GM12878 (cell line): ENCODE data around the gene ETV2. TPM values are rescaled to one million over a fixed set of nuclear protein-coding genes. Genes with fewer than 3 reads are reported as not detected.
A peak's percentile ranks its signal among the peaks of the same experiment; 100 is the strongest.

Experiments
- ATAC-seq: fragments of 200-7000 bp; cut with Tn5 transposase; 3 replicates; pipeline ENCODE4 v1.9.1; 2020; ENCODE audit warnings: mild to moderate bottlenecking, moderate library complexity
- Bru-seq: library from RNA; stranded (reverse); fragments of 400-500 nt; gene quantifications from one replicate; lab custom pipeline; 2021; lab: Mats Ljungman, UMichigan
- BruChase-seq, 2 experiments: library from RNA; stranded (reverse); fragments of 400-500 nt; gene quantifications; one replicate each; lab custom pipeline; 2021; lab: Mats Ljungman, UMichigan
- BruUV-seq: library from RNA; stranded (reverse); fragments of 400-500 nt; replicated peaks from 2 replicates; lab custom pipeline; 2021; lab: Mats Ljungman, UMichigan
- CTCF ChIA-PET: fragments of 300-600 bp; sonication (Branson Sonifier 250); formaldehyde crosslinking; extraction: SDS; loops from one replicate; lab custom pipeline; 2021; ENCODE audit warnings: inconsistent platforms; lab: Yijun Ruan, JAX
- POLR2A ChIA-PET: fragments of 350-600 bp; formaldehyde crosslinking; extraction: SDS; loops from one replicate; lab custom pipeline; 2021; ENCODE audit warnings: inconsistent platforms; lab: Charles Lee
- RAD21 ChIA-PET: fragments of 300-600 bp; sonication (Branson Sonifier 250); formaldehyde crosslinking; loops from one replicate; lab custom pipeline; 2023; ENCODE audit warnings: antibody characterized with exemption; ENCODE audit not compliant: unreplicated experiment; lab: Charles Lee
- SMC1A ChIA-PET: fragments of 300-600 bp; sonication (Branson Sonifier 250); formaldehyde crosslinking; loops from one replicate; lab custom pipeline; 2023; ENCODE audit not compliant: unreplicated experiment, uncharacterized antibody; lab: Charles Lee
- DNase-seq: peaks from one replicate; pipeline ENCODE4 v3.0.0-alpha.2; 2011; ENCODE audit warnings: low read depth, low spot score
- FAIRE-seq: peaks from 3 replicates; lab custom pipeline; 2011; peaks lifted over from hg19 to GRCh38; lab: Jason Lieb, UNC
- H2AFZ ChIP-seq: 2 replicates; pipeline ENCODE4 v1.6.0; 2011; ENCODE audit warnings: low read depth, low read length, control low read depth; ENCODE audit not compliant: control insufficient read depth
- H3K27ac ChIP-seq: 2 replicates; pipeline ENCODE4 v1.5.1; 2011; ENCODE audit warnings: control low read depth; ENCODE audit not compliant: control insufficient read depth, insufficient read depth
- H3K27me3 ChIP-seq, 2 experiments: replicated peaks in 1 of 2; 2 replicates each; pipeline versions ENCODE4 v1.6.0 to v1.6.1; 2011; ENCODE audit warnings: low read length in 1 of 2; ENCODE audit not compliant: control insufficient read depth in 2 of 2, insufficient read depth in 2 of 2
- H3K36me3 ChIP-seq, 2 experiments: 2 replicates each; pipeline ENCODE4 v1.5.1; 2011; ENCODE audit warnings: low read length in 1 of 2; ENCODE audit not compliant: control insufficient read depth in 2 of 2, insufficient read depth in 2 of 2
- H3K4me1 ChIP-seq: 2 replicates; pipeline ENCODE4 v1.6.1; 2011; ENCODE audit warnings: mild to moderate bottlenecking, low read length, moderate library complexity, mixed read lengths; ENCODE audit not compliant: control insufficient read depth, insufficient read depth
- H3K4me2 ChIP-seq: 2 replicates; pipeline ENCODE4 v1.6.0; 2011; ENCODE audit warnings: control low read depth; ENCODE audit not compliant: control insufficient read depth, insufficient read depth
- H3K4me3 ChIP-seq: fragments of 200-600 bp; sonication (generic); 2 replicates; pipeline ENCODE4 v1.5.1; 2016
- H3K79me2 ChIP-seq: 2 replicates; pipeline ENCODE4 v1.6.0; 2011; ENCODE audit warnings: low read length; ENCODE audit not compliant: control insufficient read depth, insufficient read depth
- H3K9ac ChIP-seq: 2 replicates; pipeline ENCODE4 v1.8.0; 2011; ENCODE audit warnings: low read length, control low read depth, mixed read lengths; ENCODE audit not compliant: control insufficient read depth, insufficient read depth
- H3K9me3 ChIP-seq: replicated peaks from 3 replicates; pipeline ENCODE4 v1.5.1; 2011; ENCODE audit warnings: mild to moderate bottlenecking, low read length; ENCODE audit not compliant: control insufficient read depth, insufficient read depth
- H4K20me1 ChIP-seq: 2 replicates; pipeline ENCODE4 v1.6.0; 2011; ENCODE audit not compliant: control insufficient read depth, insufficient read depth
- ATF3 ChIP-seq: IDR thresholded peaks from 2 replicates; pipeline ENCODE4 v1.6.1; 2011; ENCODE audit warnings: low read depth, mild to moderate bottlenecking, low read length, moderate library complexity, borderline replicate concordance; ENCODE audit errors: extremely low read depth
- ATF7 ChIP-seq: fragments of 450-650 bp; IDR thresholded peaks from 2 replicates; pipeline ENCODE4 v1.6.1; 2016; ENCODE audit warnings: low read depth, mild to moderate bottlenecking
- BMI1 ChIP-seq: fragments of 450-650 bp; IDR thresholded peaks from 2 replicates; pipeline ENCODE4 v1.6.1; 2016; ENCODE audit warnings: mild to moderate bottlenecking, moderate library complexity, borderline replicate concordance
- CEBPB ChIP-seq, 2 experiments: fragments of 150-350 bp in 1 of 2; IDR thresholded peaks; 2 replicates each; pipeline ENCODE4 v1.6.1; 2012 to 2014; ENCODE audit warnings: low read depth in 2 of 2, low read length in 2 of 2, borderline replicate concordance in 1 of 2, inconsistent platforms in 1 of 2
- CHD2 ChIP-seq: IDR thresholded peaks from 2 replicates; pipeline ENCODE4 v1.6.1; 2011; ENCODE audit warnings: low read depth, low read length, improper control_type of control experiment, borderline replicate concordance
- CHD4 ChIP-seq: fragments of 200-600 bp; sonication (generic); IDR thresholded peaks from 2 replicates; pipeline ENCODE4 v1.6.1; 2016; ENCODE audit warnings: mild to moderate bottlenecking
- DPF2 ChIP-seq: fragments of 450-650 bp; IDR thresholded peaks from 2 replicates; pipeline ENCODE4 v1.6.1; 2017; ENCODE audit warnings: mild to moderate bottlenecking
- EGR1 ChIP-seq, 2 experiments: IDR thresholded peaks; 1 replicate in 1 of 2; 2 replicates in 1 of 2; pipeline ENCODE4 v1.6.1; 2011 to 2012; ENCODE audit warnings: low read depth in 2 of 2, low read length in 2 of 2, borderline replicate concordance in 1 of 2, mild to moderate bottlenecking in 1 of 2, moderate library complexity in 1 of 2
- ELK1 ChIP-seq: IDR thresholded peaks from 2 replicates; pipeline ENCODE4 v1.6.1; 2012; ENCODE audit warnings: low read depth, low read length, improper control_type of control experiment
- FOS ChIP-seq: IDR thresholded peaks from 3 replicates; pipeline ENCODE4 v1.6.1; 2011; ENCODE audit warnings: borderline replicate concordance; ENCODE audit not compliant: insufficient read length; ENCODE audit errors: extremely low read depth
- FOXK2 ChIP-seq: fragments of 450-650 bp; IDR thresholded peaks from 2 replicates; pipeline ENCODE4 v1.6.1; 2017; ENCODE audit warnings: mild to moderate bottlenecking, moderate library complexity
- FOXM1 ChIP-seq: IDR thresholded peaks from 2 replicates; pipeline ENCODE4 v1.6.1; 2012; ENCODE audit warnings: low read depth, mild to moderate bottlenecking, inconsistent platforms, low read length, moderate library complexity
- HCFC1 ChIP-seq: fragments of 150-350 bp; IDR thresholded peaks from 2 replicates; pipeline ENCODE4 v1.6.1; 2014; ENCODE audit warnings: low read length
- IKZF1 ChIP-seq: fragments of 450-650 bp; conservative IDR thresholded peaks from 2 replicates; pipeline ENCODE4 v1.6.1; 2017; ENCODE audit warnings: antibody characterized with exemption, mild to moderate bottlenecking
- NBN ChIP-seq: fragments of 450-650 bp; IDR thresholded peaks from 2 replicates; pipeline ENCODE4 v1.6.1; 2016
- NFXL1 ChIP-seq: fragments of 450-650 bp; IDR thresholded peaks from 2 replicates; pipeline ENCODE4 v1.6.1; 2017; ENCODE audit warnings: antibody characterized with exemption, mild to moderate bottlenecking, borderline replicate concordance
- PAX8 ChIP-seq: fragments of 450-650 bp; IDR thresholded peaks from 2 replicates; pipeline ENCODE4 v1.6.1; 2017; ENCODE audit warnings: mild to moderate bottlenecking, moderate library complexity
- TARDBP ChIP-seq: IDR thresholded peaks from 2 replicates; pipeline ENCODE4 v1.6.1; 2016; ENCODE audit warnings: borderline replicate concordance
- TCF12 ChIP-seq: IDR thresholded peaks from 2 replicates; pipeline ENCODE4 v1.6.1; 2011; ENCODE audit warnings: low read depth, mild to moderate bottlenecking, low read length
- YY1 ChIP-seq: IDR thresholded peaks from 2 replicates; pipeline ENCODE4 v1.6.1; 2011; ENCODE audit warnings: low read depth, mild to moderate bottlenecking, low read length
- ZNF217 ChIP-seq: fragments of 450-650 bp; IDR thresholded peaks from 2 replicates; pipeline ENCODE4 v1.6.1; 2017; ENCODE audit warnings: antibody characterized with exemption, mild to moderate bottlenecking
- WGBS: methylation state at CpG from one replicate; pipeline ENCODE4 v1.1.6; 2016; ENCODE audit warnings: low lambda C conversion rate; ENCODE audit not compliant: insufficient replicate concordance, insufficient coverage; ENCODE audit errors: missing lambda C conversion rate; 5-methylcytosine and 5-hydroxymethylcytosine counted together
- in situ Hi-C: fragments of 300-500 bp; cut with MboI; formaldehyde crosslinking; loops from 9 replicates; pipeline ENCODE4 v1.14.3; 2018; ENCODE audit warnings: mixed read lengths
- intact Hi-C: fragments of 100-400 bp; cut with micrococcal nuclease; formaldehyde crosslinking; loops from one replicate; pipeline ENCODE4 v1.14.2; 2022; ENCODE audit not compliant: unreplicated experiment
- long read RNA-seq, 2 experiments: library from polyadenylated mRNA; unstranded; transcript quantifications; one replicate each; pipeline ENCODE4 v2.0.0, GENCODE V29; 2019 to 2020
- polyA minus RNA-seq, 3 experiments: library from RNA; depleted of rRNA, polyadenylated mRNA; stranded (reverse); fragments of >200 nt; gene quantifications; 2 replicates each; pipeline ENCODE4 v1.2.3, GENCODE V29; 2011
- polyA plus RNA-seq, 11 experiments: library from polyadenylated mRNA; depleted of rRNA in 4 of 11; unstranded in 6 of 11; stranded (reverse) in 5 of 11; fragments of >200 nt; fragmentation: Nextera tagmentation in 4 of 11; fragmentation: Illumina TruSeq in 1 of 11; extraction: Ambion mirVana in 4 of 11; extraction: Trizol in 1 of 11; gene quantifications; 1 replicate in 1 of 11; 2 replicates in 10 of 11; pipeline versions ENCODE4 v1.2.1 to v1.2.3, GENCODE V29; 2011 to 2016; ENCODE audit warnings: inconsistent platforms in 2 of 11, missing spikeins in 2 of 11, low read depth in 1 of 11
- total RNA-seq, 4 experiments: library from RNA; depleted of rRNA in 3 of 4; stranded (reverse); fragments of >200 nt in 3 of 4; fragmentation: Illumina TruSeq in 1 of 4; extraction: Trizol in 1 of 4; gene quantifications; 2 replicates each; pipeline versions ENCODE4 v1.2.1 to v1.2.3, GENCODE V29; 2013 to 2021

Gene ETV2
- total RNA-seq (2013; cell fraction: nucleolus; rRNA removed): 0.33 TPM in 1 of 2 replicates, not detected in the other
- total RNA-seq (2014; rRNA removed) (0.82 and 1.1 TPM in 2 replicates), total RNA-seq (2014; rRNA removed; fragmentation: Illumina TruSeq; extraction: Trizol) (0.18 and 0.22 TPM in 2 replicates), total RNA-seq (2021) (0.93 and 1.3 TPM in 2 replicates), polyA plus RNA-seq (2011; rRNA removed) (0.19 and 0.46 TPM in 2 replicates), polyA plus RNA-seq (2014; fragmentation: Illumina TruSeq; extraction: Trizol) (not detected in 2 replicates), polyA plus RNA-seq (2014; fragmentation: Nextera tagmentation; extraction: Ambion mirVana) (under 1 TPM; 0.10 to 0.13 TPM), polyA plus RNA-seq (2014; rRNA removed) (1.2 and 1.4 TPM in 2 replicates), polyA plus RNA-seq (2016; fragmentation: Nextera tagmentation; extraction: Ambion mirVana) (under 1 TPM; 0.54 to 0.66 TPM), polyA minus RNA-seq (2011; rRNA and poly(A)+ RNA removed) (not detected in 2 replicates), Bru-seq, nascent RNA (percentile 33 among the genes with signal in this experiment), BruChase-seq, experiment 1, labeled RNA remaining after a 6-hour chase (percentile 31 among the genes with signal in this experiment), BruChase-seq, experiment 2, labeled RNA remaining after a 2-hour chase (percentile 25 among the genes with signal in this experiment)
- polyA plus RNA-seq (2011; ENCODE audit: low read depth): not detected
- polyA plus RNA-seq (2011; cell fraction: cytosol; rRNA removed): 0.63 and 1.2 TPM in 2 replicates
- polyA plus RNA-seq (2011; cell fraction: nucleus; rRNA removed): 0.64 and 1.2 TPM in 2 replicates
- 0.55 and 0.79 TPM in 2 replicates for polyA plus RNA-seq (2012)
- not detected in 2 replicates for polyA minus RNA-seq (2011; cell fraction: cytosol; rRNA and poly(A)+ RNA removed)
- 0.48 and 0.77 TPM in 2 replicates for polyA minus RNA-seq (2011; cell fraction: nucleus; rRNA and poly(A)+ RNA removed)
- long read RNA-seq, experiment 1: 0 reads
- long read RNA-seq, experiment 2: 0 reads

GRCh38 chr19:35641515-35642151 lies at the start of gene ETV2:
TSS of gene ETV2 (plus strand) at chr19:35641745. CDS start at chr19:35642461, 716 bp downstream.
- Histone ChIP-seq H3K27me3 (no peaks in the 10 kb centered on the region), H3K9me3 (no peaks in the 10 kb centered on the region), H2AFZ (peak within 1 kb of the TSS; percentile 1), H3K4me2 (peak within 1 kb of the TSS; percentile 100), H3K9ac (no peak within 1 kb of the TSS), H3K79me2 (no peaks in the 10 kb centered on the region), H3K36me3 (peaks cover 3 to 6% of the 10 kb centered on the region in 2 experiments; a peak in 2 of 4 replicates), H3K27ac (no peak within 1 kb of the TSS; the same call in 1 of the 2 replicates), H4K20me1 (no peaks in the 10 kb centered on the region), H3K4me1 (peaks cover 23% of the 10 kb centered on the region), H3K4me3 (peak within 1 kb of the TSS; percentile 75; the same call in 1 of the 2 replicates)
- BruUV-seq: no TSS peak
- RAD21 ChIA-PET: interaction anchor here (1.2 kb wide), 1 partner anchor 55 kb away, joined by 4 read pairs; no protein-coding TSS in a partner anchor
- DNase-seq (no peak), FAIRE-seq (no peak), ATAC-seq (no peak)
- SMC1A ChIA-PET: no interaction called here
- in situ Hi-C loops: no loop called here
- CTCF ChIA-PET: interaction anchor here (1.4 to 2.3 kb wide), 3 partner anchors 85 to 131 kb away, joined by 4 to 8 read pairs (median 6); no protein-coding TSS in a partner anchor
- WGBS: 14% methylated on average over 20 of the region's 28 CpGs
- intact Hi-C loops: no loop called here
- POLR2A ChIA-PET: interaction anchor here (0.6 to 2.0 kb wide), 2 partner anchors 13 to 137 kb away, joined by 5 read pairs; partner anchors contain the start of gene RBM42
- TF ChIP-seq BMI1 (no peak), NBN (peak; percentile 30; the same call in 1 of the 2 replicates), CHD4 (no peak), IKZF1 (0 out of 2 replicates have a peak, but pooled peaks have one; percentile 29), PAX8 (no peak), ATF3 (no peak), EGR1 (IDR thresholded peaks at IDR 0.05; ENCODE audit: borderline replicate concordance in 1 of 2, low read depth in 2 of 2, low read length in 2 of 2) (peak; percentile 48 to 97), HCFC1 (no peak), FOXK2 (no peak), TCF12 (no peak), YY1 (no peak), CEBPB (IDR thresholded peaks at IDR 0.05; ENCODE audit: borderline replicate concordance in 1 of 2, low read depth in 2 of 2, low read length in 2 of 2) (no peak), TARDBP (no peak), ELK1 (no peak), ZNF217 (no peak), DPF2 (0 out of 2 replicates have a peak, but pooled peaks have one; percentile 38), NFXL1 (no peak), CHD2 (0 out of 2 replicates have a peak, but pooled peaks have one; percentile 19), ATF7 (peak; percentile 69), FOXM1 (no peak), FOS (no peak)
